Fibroblast of mammary gland (primary cell): ENCODE data around the gene RASAL1.

Source experiments
- DNase-seq: peaks from one replicate; pipeline ENCODE4 v3.0.0-alpha.2; 2010; ENCODE audit warnings: low read depth
- H3K4me3 ChIP-seq: 2 replicates; pipeline ENCODE4 v1.5.1; 2011; ENCODE audit warnings: low read depth, mild to moderate bottlenecking, low read length, moderate library complexity; ENCODE audit not compliant: control insufficient read depth
- CTCF ChIP-seq: conservative IDR thresholded peaks from 2 replicates; pipeline ENCODE4 v1.5.1; 2011; ENCODE audit warnings: low read depth, low read length, inconsistent platforms; ENCODE audit not compliant: control insufficient read depth, insufficient read depth

RASAL1 gene

GRCh38 chr12:113102811-113103210 lies 32.8 kb downstream of the RASAL1 start:
- no peak for TF ChIP-seq CTCF

DNA sequence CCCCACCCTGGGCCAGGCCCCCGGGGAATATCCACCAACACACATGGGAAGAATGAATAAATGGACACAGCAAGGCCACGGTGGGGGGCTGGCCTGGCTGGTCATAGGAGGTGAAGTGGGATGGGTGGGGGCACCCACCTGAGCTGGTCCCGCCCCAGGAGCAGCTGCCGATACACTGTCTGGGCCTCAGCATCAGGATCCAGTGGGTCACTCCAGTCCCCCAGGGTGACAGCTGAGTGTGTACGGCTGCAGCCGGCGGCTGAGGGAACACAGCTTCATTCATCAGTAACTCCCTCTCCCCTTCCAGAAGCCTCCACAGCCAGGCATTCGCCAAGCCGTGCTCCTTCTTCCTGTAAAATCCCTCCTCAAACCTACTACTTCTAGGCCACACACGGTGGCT lies 33.8 kb downstream of the RASAL1 start:
- no peak overlapping the region for H3K4me3 ChIP-seq
- DNase-seq = no peak
- no peak for TF ChIP-seq CTCF

More at GRCh38 chr12:113102811-113103210, 32.8 kb downstream of the RASAL1 start:
- H3K4me3 ChIP-seq = no peak overlapping the region
- no peak for DNase-seq

- H3K4me3 ChIP-seq = no peak overlapping the region
- TF ChIP-seq CTCF = no peak
- no peak for DNase-seq
Observed at GRCh38 chr12:113099764-113100163, 35.8 kb downstream of the RASAL1 start.

- no peak for DNase-seq
- H3K4me3 ChIP-seq = no peak overlapping the region
- no peak for TF ChIP-seq CTCF
Observed at GRCh38 chr12:113099364-113099763, 36.2 kb downstream of the RASAL1 start.

GRCh38 chr12:113098441-113099028 lies 37.0 kb downstream of the RASAL1 start:
- peak; percentile 90 for DNase-seq
- H3K4me3 ChIP-seq = no peak overlapping the region
- peak; percentile 88 for TF ChIP-seq CTCF

GRCh38 chr12:113097716-113098440 lies 37.7 kb downstream of the RASAL1 start:
- H3K4me3 ChIP-seq = no peak overlapping the region
- peak; percentile 34 for DNase-seq
- TF ChIP-seq CTCF = no peak
